ENCODE measurements around the gene NARS2.

The NARS2 gene

GRCh38 chr11:78504708-78505107 is 70.0 kb downstream of the NARS2 start:
- Histone ChIP-seq H3K4me3 (ENCODE audit: insufficient read depth, low read depth, low read length) (no peak overlapping the region), H3K36me3 (ENCODE audit: control insufficient read depth, insufficient read depth, low read length) (no peaks in the 10 kb centered on the region), H3K4me1 (ENCODE audit: control insufficient read depth, insufficient read depth, low read length) (no peaks in the 10 kb centered on the region), H3K27me3 (ENCODE audit: control insufficient read depth, insufficient read depth, low read length, poor library complexity, severe bottlenecking) (no peaks in the 10 kb centered on the region), H3K27ac (ENCODE audit: insufficient read depth, low read depth, low read length, poor library complexity, severe bottlenecking) (no peak overlapping the region), H3K9me3 (ENCODE audit: control insufficient read depth, low read length) (no peaks in the 10 kb centered on the region)
- 85 to 98% methylated on average over 4 of the region's 4 CpGs for WGBS, 2 experiments

DNA sequence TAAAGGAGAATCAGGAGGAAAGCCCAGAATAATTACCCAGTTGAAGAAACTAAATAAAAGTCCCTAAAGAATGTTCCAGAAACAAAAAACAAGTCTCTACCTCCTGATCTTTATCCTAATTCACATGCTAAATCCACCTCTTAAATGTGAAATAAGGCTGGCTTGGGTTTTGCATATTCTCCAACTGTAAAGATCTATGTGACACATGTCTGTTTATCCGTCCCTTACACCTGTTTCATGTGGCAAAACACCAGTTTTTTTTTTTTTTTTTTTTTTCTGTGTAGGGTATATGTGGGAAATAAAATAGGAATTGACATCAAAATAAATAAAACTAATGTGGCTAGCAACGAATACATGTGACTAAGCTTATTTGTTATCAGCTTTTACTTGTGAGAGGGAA is 70.5 kb downstream of the NARS2 start:
- Histone ChIP-seq H3K4me1 (ENCODE audit: control insufficient read depth, insufficient read depth, low read length) (no peaks in the 10 kb centered on the region), H3K27ac (ENCODE audit: insufficient read depth, low read depth, low read length, poor library complexity, severe bottlenecking) (no peak overlapping the region), H3K4me3 (ENCODE audit: insufficient read depth, low read depth, low read length) (no peak overlapping the region), H3K9me3 (ENCODE audit: control insufficient read depth, low read length) (no peaks in the 10 kb centered on the region), H3K27me3 (ENCODE audit: control insufficient read depth, insufficient read depth, low read length, poor library complexity, severe bottlenecking) (no peaks in the 10 kb centered on the region), H3K36me3 (ENCODE audit: control insufficient read depth, insufficient read depth, low read length) (no peaks in the 10 kb centered on the region)
- WGBS, 2 experiments: 87 to 100% methylated on average over 1 to 2 of the region's 2 CpGs

DNA sequence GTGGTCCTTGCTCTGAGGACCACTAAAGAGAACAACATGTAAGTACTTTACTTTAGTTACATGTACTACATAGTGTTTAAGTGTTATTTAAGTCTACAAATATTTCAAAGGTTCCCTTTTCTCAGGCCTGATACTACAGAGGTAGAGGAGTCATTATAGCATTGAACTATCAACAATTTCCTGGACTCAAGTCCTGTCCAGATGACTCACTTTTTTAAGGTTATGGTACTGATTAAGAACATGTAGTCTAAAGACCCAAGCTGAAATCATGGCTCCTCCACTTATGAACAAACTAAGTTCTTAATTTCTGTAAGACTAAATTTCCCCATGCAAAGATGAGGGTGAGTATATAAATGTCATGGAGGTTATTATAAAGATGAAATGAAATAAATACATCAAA is 74.7 kb downstream of the NARS2 start:
- no peak overlapping the region for H3K27ac ChIP-seq (ENCODE audit: insufficient read depth, low read depth, low read length, poor library complexity, severe bottlenecking)
- no peaks in the 10 kb centered on the region for H3K9me3 ChIP-seq (ENCODE audit: control insufficient read depth, low read length)
- H3K4me3 ChIP-seq (ENCODE audit: insufficient read depth, low read depth, low read length): no peak overlapping the region
- H3K27me3 ChIP-seq (ENCODE audit: control insufficient read depth, insufficient read depth, low read length, poor library complexity, severe bottlenecking): no peaks in the 10 kb centered on the region
- no peaks in the 10 kb centered on the region for H3K36me3 ChIP-seq (ENCODE audit: control insufficient read depth, insufficient read depth, low read length)
- no peaks in the 10 kb centered on the region for H3K4me1 ChIP-seq (ENCODE audit: control insufficient read depth, insufficient read depth, low read length)

DNA sequence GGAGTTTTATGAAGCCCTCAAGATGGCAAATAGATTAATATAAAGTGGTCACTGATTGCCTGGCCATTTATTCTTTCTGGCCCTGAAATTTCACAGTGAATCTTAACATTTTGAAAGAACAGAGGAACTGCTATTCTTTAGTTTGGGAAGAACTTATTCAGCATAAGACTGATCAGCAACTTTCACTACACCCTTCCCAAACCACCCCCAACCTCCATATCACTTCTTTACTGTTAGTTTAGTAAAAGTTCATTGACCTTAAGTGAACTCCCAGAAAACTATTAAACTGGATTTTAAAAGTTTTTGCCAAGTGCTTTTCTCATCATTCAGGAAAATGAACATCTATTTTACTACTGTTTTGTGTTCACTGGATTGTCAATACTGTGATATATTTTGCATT is 77.4 kb downstream of the NARS2 start:
- H3K27ac ChIP-seq (ENCODE audit: insufficient read depth, low read depth, low read length, poor library complexity, severe bottlenecking): no peak overlapping the region
- H3K9me3 ChIP-seq (ENCODE audit: control insufficient read depth, low read length): no peaks in the 10 kb centered on the region
- no peaks in the 10 kb centered on the region for H3K36me3 ChIP-seq (ENCODE audit: control insufficient read depth, insufficient read depth, low read length)

DNA sequence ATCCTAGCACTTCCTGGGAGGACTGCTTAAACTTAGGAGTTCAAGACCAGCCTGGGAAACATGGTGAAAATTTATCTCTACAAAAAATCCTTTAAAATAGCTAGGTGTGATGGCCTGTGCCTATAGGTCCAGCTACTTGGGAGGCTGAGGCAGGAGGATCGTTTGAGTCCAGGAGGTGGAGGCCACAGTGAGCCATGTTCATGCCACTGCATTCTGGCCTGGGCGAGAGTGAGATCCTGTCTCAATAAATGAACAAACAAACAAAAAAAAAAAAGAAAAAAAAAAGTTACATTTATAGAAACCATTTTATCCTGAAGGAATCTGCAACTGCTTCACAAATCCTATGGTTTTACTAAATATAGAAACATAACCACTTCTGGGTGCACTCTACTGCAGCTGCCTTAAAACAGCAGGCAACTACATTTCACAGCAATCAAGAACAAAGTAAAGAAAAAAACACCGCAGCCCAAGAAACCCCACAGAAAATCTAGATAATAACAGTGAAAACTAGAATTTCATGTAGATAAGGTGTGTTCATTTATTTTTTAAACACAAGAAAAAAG is 81.2 kb downstream of the NARS2 start:
- Histone ChIP-seq H3K36me3 (ENCODE audit: control insufficient read depth, insufficient read depth, low read length) (no peaks in the 10 kb centered on the region), H3K4me3 (ENCODE audit: insufficient read depth, low read depth, low read length) (no peak overlapping the region), H3K27me3 (ENCODE audit: control insufficient read depth, insufficient read depth, low read length, poor library complexity, severe bottlenecking) (no peaks in the 10 kb centered on the region), H3K9me3 (ENCODE audit: control insufficient read depth, low read length) (no peaks in the 10 kb centered on the region), H3K27ac (ENCODE audit: insufficient read depth, low read depth, low read length, poor library complexity, severe bottlenecking) (no peak overlapping the region), H3K4me1 (ENCODE audit: control insufficient read depth, insufficient read depth, low read length) (no peaks in the 10 kb centered on the region)
- WGBS, 2 experiments: 94 to 100% methylated on average over 2 to 3 of the region's 3 CpGs

More for the DNA sequence above, 77.4 kb downstream of the NARS2 start:
- Histone ChIP-seq H3K4me3 (ENCODE audit: insufficient read depth, low read depth, low read length) (no peak overlapping the region), H3K27me3 (ENCODE audit: control insufficient read depth, insufficient read depth, low read length, poor library complexity, severe bottlenecking) (no peaks in the 10 kb centered on the region), H3K4me1 (ENCODE audit: control insufficient read depth, insufficient read depth, low read length) (no peaks in the 10 kb centered on the region)

DNA sequence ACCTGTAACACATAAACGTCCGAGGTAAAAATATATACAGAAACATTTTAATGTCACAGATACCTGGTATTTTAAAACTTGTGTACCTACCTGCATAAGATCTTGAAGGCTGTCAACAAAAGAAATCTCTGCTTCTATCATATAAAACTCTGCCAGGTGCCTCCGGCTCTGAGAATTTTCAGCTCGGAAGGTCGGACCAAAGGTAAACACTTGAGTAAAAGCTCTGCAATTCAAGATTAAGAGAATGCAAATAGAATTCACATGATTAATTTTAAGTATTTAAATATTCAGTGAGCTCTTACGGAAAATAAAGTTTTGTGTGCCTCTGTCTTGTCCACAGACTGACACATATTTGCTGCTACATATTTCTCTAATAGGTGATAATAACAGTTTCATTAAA is 81.7 kb downstream of the NARS2 start:
- WGBS, 2 experiments: 92 to 93% methylated on average over 4 to 6 of the region's 6 CpGs
- no peak overlapping the region for H3K27ac ChIP-seq (ENCODE audit: insufficient read depth, low read depth, low read length, poor library complexity, severe bottlenecking)
- H3K27me3 ChIP-seq (ENCODE audit: control insufficient read depth, insufficient read depth, low read length, poor library complexity, severe bottlenecking): no peaks in the 10 kb centered on the region
- no peaks in the 10 kb centered on the region for H3K4me1 ChIP-seq (ENCODE audit: control insufficient read depth, insufficient read depth, low read length)
- no peaks in the 10 kb centered on the region for H3K9me3 ChIP-seq (ENCODE audit: control insufficient read depth, low read length)
- H3K36me3 ChIP-seq (ENCODE audit: control insufficient read depth, insufficient read depth, low read length): no peaks in the 10 kb centered on the region
- no peak overlapping the region for H3K4me3 ChIP-seq (ENCODE audit: insufficient read depth, low read depth, low read length)

- Histone ChIP-seq H3K27ac (ENCODE audit: insufficient read depth, low read depth, low read length, poor library complexity, severe bottlenecking) (no peak overlapping the region), H3K4me3 (ENCODE audit: insufficient read depth, low read depth, low read length) (no peak overlapping the region)
These were observed 85.5 kb downstream of the NARS2 start for GRCh38 chr11:78489184-78489583.

GRCh38 chr11:78478536-78478935 is 96.1 kb downstream of the NARS2 start:
- Histone ChIP-seq H3K9me3 (ENCODE audit: control insufficient read depth, low read length) (no peaks in the 10 kb centered on the region), H3K4me3 (ENCODE audit: insufficient read depth, low read depth, low read length) (no peak overlapping the region), H3K4me1 (ENCODE audit: control insufficient read depth, insufficient read depth, low read length) (peaks cover 3% of the 10 kb centered on the region), H3K27me3 (ENCODE audit: control insufficient read depth, insufficient read depth, low read length, poor library complexity, severe bottlenecking) (no peaks in the 10 kb centered on the region), H3K36me3 (ENCODE audit: control insufficient read depth, insufficient read depth, low read length) (no peaks in the 10 kb centered on the region), H3K27ac (ENCODE audit: insufficient read depth, low read depth, low read length, poor library complexity, severe bottlenecking) (no peak overlapping the region)
- WGBS, 2 experiments: 95 to 97% methylated on average over 2 of the region's 2 CpGs

More at GRCh38 chr11:78489184-78489583, 85.5 kb downstream of the NARS2 start:
- Histone ChIP-seq H3K36me3 (ENCODE audit: control insufficient read depth, insufficient read depth, low read length) (peaks cover 3% of the 10 kb centered on the region), H3K27me3 (ENCODE audit: control insufficient read depth, insufficient read depth, low read length, poor library complexity, severe bottlenecking) (no peaks in the 10 kb centered on the region), H3K4me1 (ENCODE audit: control insufficient read depth, insufficient read depth, low read length) (no peaks in the 10 kb centered on the region), H3K9me3 (ENCODE audit: control insufficient read depth, low read length) (no peaks in the 10 kb centered on the region)

DNA sequence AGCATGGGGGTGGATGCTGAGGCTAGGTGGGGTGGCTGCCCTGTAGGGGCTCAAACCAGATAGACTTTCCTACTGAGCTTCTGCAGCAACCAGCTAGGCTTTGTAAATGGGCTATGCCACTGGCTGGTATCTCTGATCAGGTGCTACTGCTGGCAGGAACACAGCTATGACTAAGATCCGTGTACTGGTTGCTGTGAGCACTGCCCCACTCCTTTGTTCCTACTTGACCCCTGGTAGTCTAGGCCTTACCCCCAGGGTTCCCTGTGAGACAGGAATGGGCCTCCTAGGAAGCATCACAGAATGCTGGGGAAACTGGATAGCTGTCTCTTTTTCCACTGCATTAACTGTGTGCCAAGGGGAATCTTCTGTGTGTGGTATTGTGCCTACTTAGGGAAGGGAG is 98.6 kb downstream of the NARS2 start:
- H3K27me3 ChIP-seq (ENCODE audit: control insufficient read depth, insufficient read depth, low read length, poor library complexity, severe bottlenecking): no peaks in the 10 kb centered on the region
- WGBS, 2 experiments: 66 to 67% methylated on average over 1 of the region's 1 CpG
- H3K4me3 ChIP-seq (ENCODE audit: insufficient read depth, low read depth, low read length): no peak overlapping the region
- no peaks in the 10 kb centered on the region for H3K36me3 ChIP-seq (ENCODE audit: control insufficient read depth, insufficient read depth, low read length)
- H3K9me3 ChIP-seq (ENCODE audit: control insufficient read depth, low read length): no peaks in the 10 kb centered on the region
- peaks cover 3% of the 10 kb centered on the region for H3K4me1 ChIP-seq (ENCODE audit: control insufficient read depth, insufficient read depth, low read length)
- no peak overlapping the region for H3K27ac ChIP-seq (ENCODE audit: insufficient read depth, low read depth, low read length, poor library complexity, severe bottlenecking)

GRCh38 chr11:78474451-78474850 is 100.2 kb downstream of the NARS2 start:
- H3K27me3 ChIP-seq (ENCODE audit: control insufficient read depth, insufficient read depth, low read length, poor library complexity, severe bottlenecking): no peaks in the 10 kb centered on the region

DNA sequence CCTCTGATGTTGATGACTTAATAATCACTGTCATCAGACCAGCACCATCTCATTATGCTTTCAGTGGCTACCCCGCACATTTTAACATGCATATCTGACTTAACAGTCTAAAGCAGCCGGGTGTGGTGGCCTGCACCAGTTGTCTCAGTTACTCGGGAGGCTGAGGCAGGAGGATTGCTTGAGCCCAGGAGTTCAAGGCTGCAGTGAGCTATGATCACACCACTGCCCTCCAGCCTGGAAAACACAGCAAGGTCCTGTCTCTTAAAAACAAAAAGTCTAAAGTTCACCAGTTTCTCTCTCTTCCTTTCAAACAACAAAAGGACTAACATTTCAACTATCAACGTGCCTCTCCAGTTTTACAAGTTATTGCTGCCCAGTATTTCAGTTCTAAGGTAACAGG is 101.8 kb downstream of the NARS2 start:
- WGBS, 2 experiments: 94 to 96% methylated on average over 4 of the region's 4 CpGs
- H3K4me1 ChIP-seq (ENCODE audit: control insufficient read depth, insufficient read depth, low read length): peaks cover 3% of the 10 kb centered on the region
- H3K27me3 ChIP-seq (ENCODE audit: control insufficient read depth, insufficient read depth, low read length, poor library complexity, severe bottlenecking): no peaks in the 10 kb centered on the region
- no peak overlapping the region for H3K4me3 ChIP-seq (ENCODE audit: insufficient read depth, low read depth, low read length)
- no peaks in the 10 kb centered on the region for H3K36me3 ChIP-seq (ENCODE audit: control insufficient read depth, insufficient read depth, low read length)
- no peak overlapping the region for H3K27ac ChIP-seq (ENCODE audit: insufficient read depth, low read depth, low read length, poor library complexity, severe bottlenecking)
- H3K9me3 ChIP-seq (ENCODE audit: control insufficient read depth, low read length): no peaks in the 10 kb centered on the region

More at GRCh38 chr11:78474451-78474850, 100.2 kb downstream of the NARS2 start:
- no peaks in the 10 kb centered on the region for H3K36me3 ChIP-seq (ENCODE audit: control insufficient read depth, insufficient read depth, low read length)
- H3K4me3 ChIP-seq (ENCODE audit: insufficient read depth, low read depth, low read length): no peak overlapping the region
- no peaks in the 10 kb centered on the region for H3K9me3 ChIP-seq (ENCODE audit: control insufficient read depth, low read length)
- H3K4me1 ChIP-seq (ENCODE audit: control insufficient read depth, insufficient read depth, low read length): peaks cover 3% of the 10 kb centered on the region
- H3K27ac ChIP-seq (ENCODE audit: insufficient read depth, low read depth, low read length, poor library complexity, severe bottlenecking): no peak overlapping the region

Data from ectodermal cell (in vitro differentiated cells).